Activated effector memory CD4-positive, alpha-beta T cell treated with anti-CD3 and anti-CD28 coated beads, Interleukin-2, amount 50 U/mL, for 16 hours (primary cell): ENCODE measurements around the gene SASH1.

ENCODE experiments used
- DNase-seq: peaks from one replicate; pipeline ENCODE4 v3.0.0-alpha.2; 2020

Gene SASH1

DNA sequence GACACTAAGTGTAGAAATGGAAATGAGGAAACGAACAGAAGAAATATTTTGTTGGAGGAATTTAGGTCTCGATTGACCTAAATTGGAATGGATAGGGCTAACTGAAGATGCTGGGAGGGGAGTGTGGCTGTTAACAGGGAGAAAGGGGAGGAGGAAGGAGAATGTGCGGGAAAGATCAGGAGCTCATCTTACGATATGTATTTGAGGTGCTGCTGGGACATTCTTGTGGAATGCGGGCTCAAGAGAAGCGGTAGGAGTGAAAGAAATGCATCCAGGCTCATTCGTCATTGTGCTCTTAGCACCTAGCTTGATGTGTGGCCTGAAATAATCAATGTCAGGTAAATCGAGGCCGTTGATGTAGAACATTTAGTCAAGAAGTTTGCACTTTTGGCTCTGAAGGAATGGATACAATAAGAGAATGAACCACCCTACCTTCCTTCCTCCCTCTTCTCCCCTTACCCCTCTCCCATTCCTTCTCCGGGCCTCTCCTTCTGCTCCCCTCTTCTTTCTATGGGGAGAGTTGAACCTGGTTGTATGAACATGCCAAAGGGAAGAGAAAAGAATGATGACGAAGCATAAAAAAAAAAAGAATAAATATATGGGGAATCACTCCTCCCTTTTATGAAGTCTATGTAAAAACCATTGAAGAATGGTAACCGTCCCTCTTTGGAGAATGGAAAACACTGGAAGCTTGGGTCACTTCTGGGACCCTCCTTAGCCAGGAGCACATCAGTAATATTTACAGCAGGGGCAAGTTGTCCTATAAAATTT is 70.9 kb downstream of the SASH1 start:
- no peak for DNase-seq

DNA sequence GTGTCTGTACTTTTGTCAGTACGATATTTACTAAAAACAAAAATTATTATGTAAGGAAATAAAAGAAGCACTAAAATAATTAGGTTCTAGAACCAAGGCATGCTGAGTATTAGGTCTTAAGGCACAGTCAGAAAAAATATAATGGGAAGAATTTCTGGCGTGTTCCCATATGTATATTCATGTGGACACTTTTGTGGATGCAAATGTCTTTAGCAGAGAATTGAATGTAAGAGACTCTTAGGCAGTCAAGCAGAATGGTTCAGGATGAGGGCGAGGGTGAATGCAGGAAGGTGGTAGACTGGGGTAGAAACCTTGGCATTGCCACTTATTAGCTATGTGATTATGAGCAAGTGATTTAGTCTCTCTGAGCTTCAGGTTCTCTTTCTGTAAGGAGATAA is 71.5 kb downstream of the SASH1 start:
- DNase-seq, result no peak

DNA sequence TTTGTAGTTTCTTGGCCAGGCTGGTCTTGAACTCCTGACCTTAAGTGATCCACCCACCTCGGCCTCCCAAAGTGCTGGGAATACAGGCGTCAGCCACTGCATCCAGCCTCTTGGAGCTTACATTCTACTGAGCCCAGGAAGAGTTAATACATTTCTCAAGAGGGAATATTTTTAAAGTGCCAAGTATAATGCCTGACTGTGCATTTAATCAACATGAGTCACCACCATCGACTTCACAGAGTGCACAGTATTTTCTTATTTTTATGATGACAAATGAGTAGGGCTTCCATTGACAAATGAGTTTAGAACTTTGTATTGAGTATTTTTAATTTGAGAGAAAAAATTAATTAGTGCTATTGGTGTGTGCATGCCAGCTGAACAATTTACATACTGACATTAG is 72.2 kb downstream of the SASH1 start:
- DNase-seq, result no peak

DNA sequence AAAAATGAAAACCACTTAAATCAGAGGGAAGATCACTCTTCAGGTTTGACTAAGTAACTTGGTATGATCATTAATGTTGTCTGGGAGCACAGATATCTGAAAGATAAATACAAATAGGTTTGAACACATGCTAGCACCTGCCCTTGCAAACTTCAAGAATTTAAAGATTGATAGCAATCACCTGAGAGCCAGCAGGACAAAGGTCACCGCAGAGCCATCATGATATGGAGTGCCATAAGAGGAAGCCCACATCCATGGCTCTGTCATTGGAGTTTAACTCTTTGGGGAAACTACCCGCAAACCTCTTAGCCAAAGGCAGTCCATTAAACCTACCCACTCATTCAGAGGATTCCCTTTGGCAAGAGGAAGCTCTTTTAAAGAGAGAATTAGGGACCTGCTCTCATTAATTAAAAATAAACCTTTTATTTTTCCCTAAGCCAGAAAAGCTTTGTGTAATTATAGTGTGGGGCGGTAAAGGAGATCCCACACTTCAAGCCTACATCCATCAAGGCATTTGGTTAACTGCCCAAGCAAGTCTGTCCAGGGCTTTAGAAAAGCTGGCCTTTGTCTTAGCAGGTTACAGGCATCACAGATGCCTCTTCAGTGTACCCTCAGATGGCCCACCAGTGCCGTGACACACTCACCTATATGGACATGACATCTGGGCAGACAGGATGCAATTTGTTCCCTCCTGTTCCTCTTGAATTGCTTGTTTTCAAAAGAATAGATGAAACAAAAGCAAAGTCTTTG is 73.0 kb downstream of the SASH1 start:
- no peak for DNase-seq

DNA sequence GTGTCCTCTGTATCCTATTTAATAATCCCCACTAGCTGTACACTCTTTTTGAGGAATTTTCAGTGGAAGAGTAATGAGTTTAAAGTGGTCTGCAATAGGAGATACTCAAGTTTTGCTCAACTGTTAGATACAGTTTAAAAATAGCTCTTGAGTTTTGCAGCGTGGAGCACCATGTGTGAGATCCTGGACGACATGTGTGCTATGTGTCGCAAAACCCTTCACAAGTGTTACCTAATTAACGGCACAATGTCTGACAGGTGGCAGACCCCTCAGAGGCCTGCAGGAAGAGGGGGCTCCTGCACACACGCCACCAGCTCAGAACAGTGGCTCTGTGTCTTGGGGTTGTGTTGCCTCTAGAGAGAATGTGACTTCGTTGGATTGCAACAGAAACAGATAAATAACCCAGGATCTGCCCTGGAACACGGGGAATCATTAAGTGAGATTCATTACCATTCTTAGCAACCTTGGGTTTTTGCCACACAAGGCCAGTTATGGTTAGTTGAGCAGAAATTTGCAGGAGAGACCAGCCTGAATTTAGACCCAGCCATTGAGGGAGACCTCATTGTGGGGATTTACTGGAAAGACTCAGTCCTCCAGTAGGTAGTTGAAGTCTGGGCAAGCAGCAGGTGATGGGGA is 73.8 kb downstream of the SASH1 start:
- DNase-seq, result no peak

DNA sequence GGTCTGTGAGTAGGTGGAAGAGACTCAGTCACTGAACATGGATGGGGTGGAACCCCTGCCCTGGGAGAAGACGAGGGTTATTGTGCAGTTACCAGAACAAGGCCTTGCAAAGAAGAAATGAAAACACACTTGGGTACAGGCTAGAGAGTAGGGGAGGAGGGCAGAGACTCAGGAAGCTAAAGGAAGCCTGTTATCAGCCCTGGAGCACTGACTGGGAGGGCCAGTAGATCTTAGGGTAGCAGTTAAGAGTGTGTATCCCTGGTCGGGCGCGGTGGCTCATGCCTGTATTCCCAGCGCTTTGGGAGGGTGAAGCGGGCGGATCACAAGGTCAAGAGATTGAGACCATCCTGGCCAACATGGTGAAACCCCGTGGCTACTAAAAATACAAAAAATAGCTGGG is 74.4 kb downstream of the SASH1 start:
- DNase-seq, result no peak

DNA sequence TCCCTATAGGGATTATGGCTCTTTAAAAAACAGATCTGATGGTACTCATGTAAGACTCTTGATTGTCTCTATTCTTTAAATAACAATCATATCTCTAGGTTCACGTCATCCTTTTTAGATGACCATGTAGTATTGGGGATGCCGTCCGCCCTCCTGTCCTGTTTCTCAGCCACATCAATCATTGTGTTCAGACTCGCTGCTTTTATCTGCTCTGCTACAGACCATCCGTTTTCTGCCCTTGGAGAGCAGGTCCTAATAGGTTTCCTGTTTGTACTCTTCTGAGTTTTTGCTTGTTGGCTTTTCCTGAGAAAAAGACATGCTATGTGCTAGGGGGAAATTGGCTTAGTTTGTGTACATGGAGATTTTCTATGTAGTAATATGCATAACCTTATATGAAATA is 76.8 kb downstream of the SASH1 start:
- DNase-seq, result no peak

DNA sequence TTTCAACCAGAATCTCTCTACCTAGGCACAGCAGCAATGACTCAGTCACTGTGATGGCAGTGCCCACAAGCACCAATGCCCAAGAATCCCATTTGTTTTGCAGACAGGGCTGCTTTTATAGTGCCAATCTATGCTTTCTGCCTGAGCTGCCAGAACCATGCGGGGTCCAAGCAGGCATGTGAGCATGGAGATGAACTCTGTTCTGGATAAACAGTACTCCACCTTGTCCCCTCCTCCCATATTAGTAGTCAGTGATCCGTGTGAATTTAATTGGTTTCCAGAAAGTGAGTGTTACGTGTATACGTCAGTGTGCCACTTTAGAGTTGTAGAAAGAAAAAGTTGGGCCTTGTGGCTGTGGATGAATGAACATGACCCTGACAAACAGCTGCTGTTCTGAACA is 79.4 kb downstream of the SASH1 start:
- DNase-seq, result no peak

DNA sequence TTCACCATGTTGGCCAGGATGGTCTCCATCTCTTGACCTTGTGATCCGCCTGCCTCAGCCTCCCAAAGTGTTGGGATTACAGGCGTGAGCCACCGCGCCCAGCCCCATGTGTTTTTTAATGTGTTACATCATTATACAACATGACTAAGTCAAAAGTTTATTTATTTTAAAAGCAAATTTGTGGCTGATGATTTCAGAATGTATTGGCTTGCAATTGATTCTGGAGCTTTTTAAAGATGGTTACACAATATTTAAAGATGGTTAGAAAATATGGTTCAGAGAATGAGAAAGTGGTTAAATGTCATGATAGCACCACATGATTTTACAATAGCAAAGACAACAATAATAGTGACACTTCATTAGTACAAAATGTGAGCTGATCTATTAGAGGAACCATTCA is 80.5 kb downstream of the SASH1 start:
- no peak for DNase-seq

DNA sequence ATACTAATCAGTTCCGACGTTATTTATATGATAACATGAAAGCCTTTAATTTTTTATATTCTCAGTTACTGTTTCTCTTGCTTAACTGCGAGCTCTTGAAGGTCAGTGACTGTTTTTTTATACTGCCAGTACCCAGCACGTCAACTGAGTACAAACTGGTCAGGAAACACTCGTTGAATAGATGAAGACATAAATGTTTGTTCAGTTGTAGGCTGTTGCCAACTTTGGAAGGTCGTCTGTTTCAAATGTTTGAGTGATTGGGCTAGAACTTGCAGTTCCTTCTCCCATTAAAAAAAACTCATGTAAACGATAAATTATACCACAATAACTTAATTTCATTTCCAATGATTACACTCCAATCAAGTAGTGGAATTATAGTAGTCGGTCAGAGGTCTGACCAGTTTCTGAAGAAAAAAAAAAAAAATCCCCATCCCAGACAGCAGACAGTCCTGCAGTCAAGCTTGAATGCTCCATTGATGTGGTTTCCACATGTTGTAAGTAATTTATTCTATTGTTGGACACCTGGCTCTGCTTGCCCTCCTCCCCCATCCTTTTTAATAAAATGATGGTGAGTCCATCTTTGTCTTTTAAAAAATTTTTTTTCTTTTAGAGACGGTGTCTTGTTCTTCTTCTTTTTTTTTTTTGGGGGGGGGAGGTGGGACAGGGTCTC is 81.1 kb downstream of the SASH1 start:
- no peak for DNase-seq

DNA sequence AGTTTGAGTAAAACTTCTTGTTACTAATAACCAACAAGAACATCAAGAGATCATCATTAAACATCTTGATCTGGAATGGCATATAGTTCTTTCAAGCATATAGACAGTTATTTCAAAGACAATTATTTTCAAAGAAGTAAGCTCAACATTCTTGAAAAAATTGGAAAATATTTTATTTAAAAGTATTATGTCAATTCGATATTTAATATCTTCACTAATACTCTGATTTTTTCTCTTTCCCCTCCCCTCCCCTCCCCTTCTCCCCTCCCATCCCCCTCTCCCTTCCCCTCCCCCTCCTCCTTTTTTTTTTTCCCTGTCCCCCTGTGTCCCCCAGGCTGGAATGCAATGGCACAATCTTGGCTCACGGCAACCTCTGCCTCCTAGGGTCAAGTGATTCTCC is 82.8 kb downstream of the SASH1 start:
- DNase-seq, result no peak

DNA sequence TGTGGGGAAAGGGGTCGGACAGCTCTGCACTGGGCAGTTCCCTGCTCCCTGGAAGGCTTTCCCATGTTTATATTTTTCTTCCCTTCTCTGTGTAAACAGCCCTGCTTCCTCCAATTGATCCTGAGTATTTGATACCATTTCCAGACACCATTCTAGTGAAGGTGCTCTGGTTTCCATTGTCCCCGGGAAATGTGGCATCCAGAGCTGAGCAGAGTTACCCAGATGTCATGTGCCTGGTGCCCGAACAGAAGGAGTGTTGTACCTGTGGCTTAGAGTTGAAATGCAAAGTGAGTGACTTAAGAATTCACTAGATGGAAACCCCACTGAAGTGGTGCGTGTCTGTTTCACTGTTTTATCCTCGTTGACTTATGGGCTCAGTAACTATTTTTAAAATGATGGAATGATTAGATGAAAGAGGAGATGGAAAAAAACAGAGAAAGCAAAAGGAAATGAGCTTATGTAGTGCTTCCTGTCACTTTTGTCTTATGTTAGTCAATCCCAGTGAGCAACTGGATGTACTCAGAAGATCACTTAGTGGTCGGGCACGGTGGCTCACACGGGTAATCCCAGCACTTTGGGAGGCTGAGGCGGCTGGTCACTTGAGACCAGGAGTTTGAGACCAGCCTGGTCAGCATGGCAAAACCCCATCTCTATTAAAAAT is 83.8 kb downstream of the SASH1 start:
- DNase-seq, result no peak

DNA sequence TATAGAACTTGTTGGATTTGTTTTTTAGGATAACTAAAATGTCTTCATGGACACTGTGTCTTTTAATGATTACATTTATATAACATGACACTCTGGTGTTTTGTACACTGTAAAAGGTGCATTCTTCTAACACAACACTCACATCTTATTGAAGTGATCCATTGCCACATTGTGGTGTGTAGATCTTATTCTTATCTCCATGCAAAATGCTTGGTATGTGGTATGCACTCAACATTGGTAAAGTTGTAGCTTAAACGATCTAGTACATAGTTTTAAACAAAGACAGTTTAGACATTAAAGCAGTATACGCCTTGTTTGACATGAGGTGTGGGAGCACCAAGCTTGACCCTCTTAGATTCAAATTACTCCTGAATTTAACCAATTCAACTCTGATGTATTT is 84.7 kb downstream of the SASH1 start:
- DNase-seq, result no peak

DNA sequence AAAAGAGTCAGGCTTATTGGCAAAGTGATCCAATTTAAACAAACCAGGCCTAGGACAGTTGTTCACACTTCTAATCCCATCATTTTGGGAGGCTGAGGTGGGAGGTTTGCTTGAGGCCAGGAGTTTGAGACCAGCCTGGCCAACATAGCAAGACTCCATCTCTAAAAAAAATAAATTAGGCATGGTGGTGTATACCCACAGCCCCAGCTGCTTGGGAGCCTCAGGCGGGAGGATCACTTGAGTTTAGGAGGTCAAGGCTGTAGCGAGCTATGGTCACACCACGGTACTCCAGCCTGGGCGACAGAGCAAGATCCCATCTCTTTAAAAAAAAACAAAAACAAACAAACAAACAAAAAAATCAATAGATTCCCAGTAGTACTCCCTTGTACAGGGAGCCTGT is 86.8 kb downstream of the SASH1 start:
- no peak for DNase-seq

DNA sequence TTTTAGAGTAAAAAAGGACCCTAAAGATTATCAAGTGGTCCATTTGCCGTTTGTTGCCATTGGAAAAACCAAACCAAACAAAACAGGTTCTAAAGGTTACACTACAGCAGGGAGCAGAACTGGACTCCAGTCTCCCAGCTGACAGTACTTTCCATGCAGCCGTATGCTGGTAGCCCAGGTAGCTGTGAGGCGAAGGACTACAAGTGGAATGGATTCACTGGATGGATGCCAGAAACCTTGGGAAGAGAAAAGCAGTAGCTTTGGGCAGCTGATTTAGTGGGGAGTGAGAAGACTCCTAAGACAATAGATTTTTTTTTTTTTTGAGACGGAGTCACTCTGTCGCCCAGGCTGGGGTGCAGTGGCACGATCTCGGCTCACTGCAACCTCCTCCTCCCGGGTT is 88.3 kb downstream of the SASH1 start:
- no peak for DNase-seq

DNA sequence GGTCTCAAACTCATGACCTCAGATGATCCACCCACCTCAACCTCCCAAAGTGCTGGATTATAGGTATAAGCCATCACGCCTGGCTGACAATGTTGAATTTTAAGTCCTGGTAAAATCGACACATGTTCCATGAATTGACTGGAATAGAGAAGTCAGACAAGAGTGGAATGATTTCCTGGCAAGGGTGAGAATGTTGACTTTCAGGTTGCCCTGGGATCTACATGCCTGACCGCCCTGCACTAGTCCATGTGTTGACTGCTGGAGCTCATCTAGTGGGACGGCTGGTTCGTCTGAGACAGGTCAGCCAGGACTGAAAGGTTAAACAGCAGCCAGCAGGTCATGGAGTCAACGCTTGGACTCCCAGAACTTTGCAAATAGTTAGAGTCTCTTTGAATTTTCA is 88.8 kb downstream of the SASH1 start:
- DNase-seq, result no peak

DNA sequence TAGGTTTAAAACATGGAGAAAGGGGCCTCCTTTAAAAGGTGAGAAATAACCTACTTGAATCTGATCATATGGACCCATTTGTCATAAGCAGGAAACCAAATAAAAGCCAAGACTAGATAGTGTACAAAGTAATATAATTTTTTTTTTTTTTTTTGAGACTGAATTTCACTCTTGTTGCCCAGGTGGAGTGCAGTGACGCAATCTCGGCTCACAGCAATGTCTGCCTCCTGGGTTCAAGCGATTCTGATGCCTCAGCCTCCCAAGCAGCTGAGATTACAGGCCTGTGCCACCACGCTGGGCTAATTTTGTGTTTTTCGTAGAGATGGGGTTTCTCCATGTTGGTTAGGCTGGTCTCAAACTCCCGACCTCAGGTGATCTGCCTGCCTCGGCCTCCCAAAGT is 89.2 kb downstream of the SASH1 start:
- DNase-seq, result no peak

DNA sequence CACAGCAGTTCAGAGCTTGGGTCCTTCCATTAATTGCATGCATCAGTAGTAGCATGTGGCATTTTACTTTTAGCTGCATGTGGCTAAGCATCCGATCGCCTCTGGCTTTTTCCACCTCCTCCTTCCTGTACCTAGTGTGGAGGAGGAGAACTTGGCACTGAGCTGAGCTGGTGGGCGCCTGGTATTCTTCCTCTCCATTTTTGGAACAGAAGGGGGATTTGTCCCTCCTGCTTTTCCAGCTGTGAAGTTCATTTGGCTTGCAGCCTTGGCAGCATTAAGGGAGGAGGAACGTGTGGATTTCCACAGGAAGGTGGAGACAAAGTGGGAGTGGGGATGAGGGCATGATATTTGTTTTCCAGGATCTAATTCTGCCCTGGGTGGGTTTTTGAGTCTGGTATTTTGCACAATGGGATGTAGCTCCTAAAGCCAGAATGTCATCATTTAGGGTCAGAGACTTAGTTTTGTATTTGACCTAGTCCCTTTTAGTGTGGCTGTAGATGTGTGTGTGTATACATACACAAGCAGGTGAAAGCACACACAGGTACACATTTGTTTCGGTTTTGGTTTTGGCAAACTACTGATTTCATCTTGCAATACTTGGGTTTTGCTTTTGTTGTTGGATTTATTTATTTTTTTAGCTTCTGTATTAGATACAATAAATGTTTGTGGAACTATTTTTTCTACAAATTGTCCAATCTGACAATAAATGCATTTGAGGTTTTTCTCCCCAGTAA is 90.0 kb downstream of the SASH1 start:
- DNase-seq, result no peak

DNA sequence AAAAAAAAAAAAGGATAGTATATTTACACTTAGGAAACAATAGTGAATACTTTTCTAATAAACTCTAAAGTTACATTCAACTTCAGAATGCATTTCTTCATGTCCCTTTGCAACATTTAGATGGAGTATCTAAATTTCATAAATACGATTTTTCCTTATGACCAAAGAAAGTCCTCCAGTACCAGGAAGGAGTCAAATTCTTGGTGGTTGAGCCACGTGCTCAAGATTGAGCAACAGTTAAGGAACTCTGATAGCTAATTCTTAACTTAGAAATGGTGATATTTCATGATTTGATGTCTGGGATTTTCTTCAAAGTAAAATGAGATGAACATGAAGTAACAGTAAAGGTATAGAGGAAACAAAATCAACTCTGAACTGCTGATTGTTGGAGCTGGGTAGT is 92.7 kb downstream of the SASH1 start:
- no peak for DNase-seq

DNA sequence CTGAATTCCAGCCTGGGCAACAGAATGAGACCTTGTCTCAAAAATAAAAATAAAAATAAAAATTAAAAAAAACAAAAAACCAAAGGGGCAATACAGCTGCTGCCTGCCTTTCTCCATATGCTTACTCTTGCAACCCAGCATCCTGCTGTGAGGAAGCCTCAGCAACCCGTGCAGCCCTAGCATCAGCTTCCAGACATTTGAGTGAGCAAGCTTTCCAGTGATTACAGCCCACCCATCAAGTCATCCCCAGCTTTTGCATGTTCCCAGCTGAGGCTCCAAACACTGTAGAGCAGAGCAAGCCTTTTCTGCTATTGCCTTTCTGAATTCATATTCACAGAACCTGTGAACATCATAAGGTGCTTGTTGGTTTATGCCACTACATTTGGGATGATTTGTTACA is 93.8 kb downstream of the SASH1 start:
- DNase-seq, result no peak

DNA sequence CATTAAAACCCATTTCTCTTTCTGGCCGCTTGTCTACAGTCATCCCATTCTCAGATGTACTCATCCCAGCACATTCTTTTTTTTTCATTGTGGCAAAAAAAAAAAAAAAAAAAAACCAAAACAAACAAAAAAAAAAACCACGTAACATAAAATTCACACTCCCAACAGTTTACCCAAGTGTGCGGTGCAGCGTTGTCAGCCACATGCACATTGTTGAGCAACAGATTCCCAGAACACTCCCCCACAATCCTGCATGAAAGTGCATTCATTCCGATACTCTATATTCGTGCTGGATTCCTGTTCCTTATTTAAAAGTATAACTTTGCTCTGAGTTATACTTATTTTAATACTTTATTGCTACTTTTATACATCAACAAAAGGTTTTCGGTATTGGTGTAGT is 96.0 kb downstream of the SASH1 start:
- no peak for DNase-seq

DNA sequence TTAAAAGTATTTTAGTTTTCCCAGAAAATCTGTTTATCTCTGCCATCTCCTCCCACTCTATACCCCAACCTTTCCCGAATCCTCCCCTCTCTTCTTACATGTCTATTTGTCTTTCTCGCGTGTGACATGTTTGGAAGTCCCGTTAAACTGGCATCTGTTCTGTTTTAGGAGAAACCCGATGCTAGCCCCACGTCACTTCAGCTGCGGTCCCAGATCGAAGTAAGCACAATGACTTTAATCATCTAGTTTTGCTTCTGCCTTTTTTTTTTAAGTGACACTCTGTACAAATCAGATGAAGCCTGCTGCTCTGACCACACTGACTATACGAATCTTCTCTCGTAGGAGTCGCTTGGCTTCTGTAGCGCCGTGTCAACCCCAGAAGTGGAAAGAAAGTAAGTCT is 97.4 kb downstream of the SASH1 start:
- no peak for DNase-seq
